H9 (cell line): Measurements from ENCODE around the gene FCHSD2. TPM values are rescaled to one million over a fixed set of nuclear protein-coding genes. Genes with fewer than 3 reads are reported as not detected.

Experiments
- DNase-seq: peaks from one replicate; pipeline ENCODE4 v3.0.0-alpha.2; 2017
- H2AFZ ChIP-seq: one replicate; pipeline ENCODE4 v1.6.1; 2013; ENCODE audit warnings: mild to moderate bottlenecking, low read length, control low read depth, moderate library complexity
- H2AK5ac ChIP-seq: 2 replicates; pipeline ENCODE4 v1.6.1; 2013; ENCODE audit warnings: low read length, control low read depth, mixed read lengths; ENCODE audit not compliant: insufficient read length
- H2BK120ac ChIP-seq: one replicate; pipeline ENCODE4 v1.6.1; 2013; ENCODE audit warnings: low read depth, mild to moderate bottlenecking, low read length, control low read depth, inconsistent platforms; ENCODE audit not compliant: poor library complexity, severe bottlenecking
- H2BK12ac ChIP-seq: 2 replicates; pipeline ENCODE4 v1.6.1; 2013; ENCODE audit warnings: low read length, control low read depth, mixed read lengths, low read depth; ENCODE audit not compliant: insufficient read length
- H2BK15ac ChIP-seq: 2 replicates; pipeline ENCODE4 v1.6.1; 2013; ENCODE audit warnings: low read depth, low read length, control low read depth
- H2BK20ac ChIP-seq: one replicate; pipeline ENCODE4 v1.6.1; 2013; ENCODE audit warnings: low read depth, mild to moderate bottlenecking, low read length, control low read depth, inconsistent platforms; ENCODE audit not compliant: poor library complexity, severe bottlenecking
- H2BK5ac ChIP-seq: 2 replicates; pipeline ENCODE4 v1.6.1; 2013; ENCODE audit warnings: low read length, control low read depth, mixed read lengths; ENCODE audit not compliant: insufficient read length
- H3K14ac ChIP-seq: 2 replicates; pipeline ENCODE4 v1.6.1; 2013; ENCODE audit warnings: low read length, control low read depth; ENCODE audit not compliant: insufficient read depth
- H3K18ac ChIP-seq: 2 replicates; pipeline ENCODE4 v1.6.1; 2013; ENCODE audit warnings: low read depth, mild to moderate bottlenecking, mixed read lengths, low read length, control low read depth; ENCODE audit not compliant: insufficient read length
- H3K23ac ChIP-seq: 2 replicates; pipeline ENCODE4 v1.6.1; 2013; ENCODE audit warnings: low read length, control low read depth, mixed read lengths, low read depth; ENCODE audit not compliant: insufficient read length
- H3K23me2 ChIP-seq: 2 replicates; pipeline ENCODE4 v1.6.1; 2013; ENCODE audit warnings: low read depth, mild to moderate bottlenecking, mixed read lengths, low read length, control low read depth; ENCODE audit not compliant: insufficient read length, poor library complexity, severe bottlenecking
- H3K27ac ChIP-seq: 2 replicates; pipeline ENCODE4 v1.5.1; 2013; ENCODE audit warnings: low read length, control low read depth, mixed read lengths, low read depth; ENCODE audit not compliant: insufficient read length
- H3K27me3 ChIP-seq: 2 replicates; pipeline ENCODE4 v1.6.1; 2013; ENCODE audit warnings: low read length, control low read depth, inconsistent platforms; ENCODE audit not compliant: insufficient read depth
- H3K4ac ChIP-seq: 2 replicates; pipeline ENCODE4 v1.6.1; 2013; ENCODE audit warnings: low read depth, mild to moderate bottlenecking, control low read depth, inconsistent platforms, low read length, moderate library complexity
- H3K4me1 ChIP-seq: 2 replicates; pipeline ENCODE4 v1.6.1; 2013; ENCODE audit warnings: low read length, control low read depth, inconsistent platforms; ENCODE audit not compliant: insufficient read depth
- H3K4me2 ChIP-seq: 2 replicates; pipeline ENCODE4 v1.6.1; 2013; ENCODE audit warnings: low read length, control low read depth, mixed read lengths; ENCODE audit not compliant: insufficient read length, insufficient read depth
- H3K56ac ChIP-seq: 2 replicates; pipeline ENCODE4 v1.6.1; 2013; ENCODE audit warnings: low read depth, mild to moderate bottlenecking, mixed read lengths, low read length, control low read depth; ENCODE audit not compliant: insufficient read length
- H3K79me1 ChIP-seq: 2 replicates; pipeline ENCODE4 v1.6.1; 2013; ENCODE audit warnings: low read depth, mild to moderate bottlenecking, moderate library complexity, low read length, control low read depth, inconsistent platforms; ENCODE audit not compliant: insufficient read depth, poor library complexity, severe bottlenecking
- H3K79me2 ChIP-seq: 2 replicates; pipeline ENCODE4 v1.6.1; 2013; ENCODE audit warnings: low read length, control low read depth, inconsistent platforms; ENCODE audit not compliant: insufficient read depth
- H3K9ac ChIP-seq: 2 replicates; pipeline ENCODE4 v1.6.1; 2013; ENCODE audit warnings: low read length, control low read depth, mixed read lengths; ENCODE audit not compliant: insufficient read length; ENCODE audit errors: extremely low read depth
- H3K9me3 ChIP-seq: one replicate; pipeline ENCODE4 v1.6.1; 2013; ENCODE audit warnings: low read depth, low read length, inconsistent platforms; ENCODE audit not compliant: control insufficient read depth
- H3T11ph ChIP-seq: one replicate; pipeline ENCODE4 v1.6.1; 2013; ENCODE audit warnings: mild to moderate bottlenecking, low read length, control low read depth, inconsistent platforms
- H4K20me1 ChIP-seq: one replicate; pipeline ENCODE4 v1.6.1; 2013; ENCODE audit not compliant: control insufficient read depth, insufficient read length, insufficient read depth
- H4K5ac ChIP-seq: 2 replicates; pipeline ENCODE4 v1.6.1; 2013; ENCODE audit warnings: low read depth, mild to moderate bottlenecking, mixed read lengths, low read length, control low read depth; ENCODE audit not compliant: insufficient read length
- H4K8ac ChIP-seq: replicated peaks from 2 replicates; pipeline ENCODE4 v1.6.1; 2013; ENCODE audit warnings: low read length, control low read depth, mixed read lengths, low read depth; ENCODE audit not compliant: insufficient read length
- H4K91ac ChIP-seq: 2 replicates; pipeline ENCODE4 v1.6.1; 2013; ENCODE audit warnings: low read depth, mild to moderate bottlenecking, moderate library complexity, mixed read lengths, low read length, control low read depth; ENCODE audit not compliant: insufficient read length
- H3K27ac Mint-ChIP-seq, 3 experiments: 2 replicates in 2 of 3; 3 replicates in 1 of 3; pipeline ENCODE4 v1.8.0; 2020 to 2021; ENCODE audit warnings: mixed read lengths in 3 of 3, mild to moderate bottlenecking in 1 of 3, moderate library complexity in 1 of 3
- H3K27me3 Mint-ChIP-seq: 2 replicates; pipeline ENCODE4 v1.8.0; 2021; ENCODE audit warnings: low read depth, mild to moderate bottlenecking, moderate library complexity, mixed read lengths
- H3K36me3 Mint-ChIP-seq, 3 experiments: 2 replicates in 2 of 3; 3 replicates in 1 of 3; pipeline ENCODE4 v1.8.0; 2020 to 2021; ENCODE audit warnings: low read depth in 3 of 3, mixed read lengths in 3 of 3; ENCODE audit not compliant: insufficient read depth in 1 of 3
- H3K4me1 Mint-ChIP-seq, 2 experiments: 2 replicates each; pipeline ENCODE4 v1.8.0; 2020; ENCODE audit warnings: mixed read lengths in 2 of 2
- H3K4me3 Mint-ChIP-seq, 2 experiments: 2 replicates in 1 of 2; 3 replicates in 1 of 2; pipeline ENCODE4 v1.8.0; 2020 to 2021; ENCODE audit warnings: mild to moderate bottlenecking in 2 of 2, mixed read lengths in 2 of 2, moderate library complexity in 1 of 2
- H3K9me3 Mint-ChIP-seq, 2 experiments: 2 replicates in 1 of 2; 3 replicates in 1 of 2; pipeline ENCODE4 v1.8.0; 2020; ENCODE audit warnings: mild to moderate bottlenecking in 2 of 2, mixed read lengths in 2 of 2, moderate library complexity in 1 of 2
- WGBS: extraction: QIAGEN DNeasy Blood & Tissue Kit; methylation state at CpG from one replicate; pipeline ENCODE4 v1.1.7; 2013; ENCODE audit warnings: missing lambda C conversion rate, low lambda C conversion rate, mixed read lengths; ENCODE audit not compliant: insufficient read length; ENCODE audit errors: extremely low coverage; 5-methylcytosine and 5-hydroxymethylcytosine counted together
- total RNA-seq: library from RNA; stranded (reverse); gene quantifications from 2 replicates; pipeline ENCODE4 v1.2.1, GENCODE V29; 2021
- TF ChIP-seq, protein P1 (sequence below): fragments of 200-600 bp; sonication (generic); conservative IDR thresholded peaks from 3 replicates; pipeline ENCODE4 v1.8.0; 2021; ENCODE audit warnings: antibody characterized with exemption, mild to moderate bottlenecking

The FCHSD2 gene
- total RNA-seq, 1 experiment from 2014 or later: 17.8 TPM

GRCh38 chr11:72787216-72788104 lies 354.7 kb downstream of the FCHSD2 start:
- Histone ChIP-seq H3K79me1 (no peaks in the 10 kb centered on the region), H2AFZ (no peak overlapping the region), H2AK5ac (no peak overlapping the region), H3K14ac (no peak overlapping the region), H2BK120ac (no peak overlapping the region), H3K4ac (no peak overlapping the region), H3K56ac (no peak overlapping the region), H3K9ac (no peak overlapping the region), H3K9me3 (no peaks in the 10 kb centered on the region), H4K8ac (no peak overlapping the region), H2BK12ac (no peak overlapping the region), H3K23ac (no peak overlapping the region), H3K27ac (no peak overlapping the region), H4K20me1 (no peaks in the 10 kb centered on the region), H2BK20ac (no peak overlapping the region), H2BK15ac (no peak overlapping the region), H2BK5ac (no peak overlapping the region), H3K23me2 (no peaks in the 10 kb centered on the region), H3K79me2 (no peaks in the 10 kb centered on the region), H4K91ac (no peak overlapping the region), H4K5ac (no peak overlapping the region), H3T11ph (no peak overlapping the region), H3K4me2 (no peak overlapping the region), H3K18ac (no peak overlapping the region), H3K27me3 (no peaks in the 10 kb centered on the region; the same call in 1 of the 2 replicates), H3K4me1 (no peaks in the 10 kb centered on the region; the same call in 1 of the 2 replicates)
- peaks cover 20 to 26% of the 10 kb centered on the region in 2 experiments for H3K4me1 Mint-ChIP-seq
- no peaks in the 10 kb centered on the region for H3K9me3 Mint-ChIP-seq
- H3K4me3 Mint-ChIP-seq: no peak overlapping the region; a peak in 1 of 5 replicates
- H3K36me3 Mint-ChIP-seq: no peaks in the 10 kb centered on the region
- no peak overlapping the region; a peak in 1 of 7 replicates for H3K27ac Mint-ChIP-seq
- peak; percentile 98 for DNase-seq
- H3K27me3 Mint-ChIP-seq: peaks cover 11% of the 10 kb centered on the region
- WGBS: no CpG with 5 or more reads among the region's 16 CpGs
- TF ChIP-seq, protein P1, sequence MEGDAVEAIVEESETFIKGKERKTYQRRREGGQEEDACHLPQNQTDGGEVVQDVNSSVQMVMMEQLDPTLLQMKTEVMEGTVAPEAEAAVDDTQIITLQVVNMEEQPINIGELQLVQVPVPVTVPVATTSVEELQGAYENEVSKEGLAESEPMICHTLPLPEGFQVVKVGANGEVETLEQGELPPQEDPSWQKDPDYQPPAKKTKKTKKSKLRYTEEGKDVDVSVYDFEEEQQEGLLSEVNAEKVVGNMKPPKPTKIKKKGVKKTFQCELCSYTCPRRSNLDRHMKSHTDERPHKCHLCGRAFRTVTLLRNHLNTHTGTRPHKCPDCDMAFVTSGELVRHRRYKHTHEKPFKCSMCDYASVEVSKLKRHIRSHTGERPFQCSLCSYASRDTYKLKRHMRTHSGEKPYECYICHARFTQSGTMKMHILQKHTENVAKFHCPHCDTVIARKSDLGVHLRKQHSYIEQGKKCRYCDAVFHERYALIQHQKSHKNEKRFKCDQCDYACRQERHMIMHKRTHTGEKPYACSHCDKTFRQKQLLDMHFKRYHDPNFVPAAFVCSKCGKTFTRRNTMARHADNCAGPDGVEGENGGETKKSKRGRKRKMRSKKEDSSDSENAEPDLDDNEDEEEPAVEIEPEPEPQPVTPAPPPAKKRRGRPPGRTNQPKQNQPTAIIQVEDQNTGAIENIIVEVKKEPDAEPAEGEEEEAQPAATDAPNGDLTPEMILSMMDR: peak; percentile 58

Other genes with a start within 250 kb of the FCHSD2 start
- 0.26 and 0.35 TPM in 2 replicates for gene P2RY2, start 76.0 kb upstream of the FCHSD2 start, total RNA-seq
- gene P2RY6, start 130.0 kb upstream of the FCHSD2 start, total RNA-seq: not detected in 2 replicates
- gene ARHGEF17, start 166.0 kb upstream of the FCHSD2 start, total RNA-seq: 6.2 and 7.4 TPM in 2 replicates
- gene RELT, start 234.1 kb upstream of the FCHSD2 start, total RNA-seq: 10.2 TPM in 2 replicates